SH-SY5Y (cell line): ENCODE results near the gene THAP5.

Experiments
- GATA2 ChIP-seq: IDR thresholded peaks from 2 replicates; pipeline ENCODE4 v1.6.1; 2011; ENCODE audit warnings: mild to moderate bottlenecking, low read depth, low read length
- GATA3 ChIP-seq: IDR thresholded peaks from 2 replicates; pipeline ENCODE4 v1.6.1; 2011; ENCODE audit warnings: low read depth, mild to moderate bottlenecking, low read length, moderate library complexity

- TF ChIP-seq GATA3 = no peak
- TF ChIP-seq GATA2 = no peak
These were observed 11.9 kb downstream of the THAP5 start for GRCh38 chr7:108557617-108558016.
